K562 (cell line): Measurements from ENCODE around the gene SFI1.

ENCODE experiments used
- ATF3 ChIP-seq, 2 experiments: fragments of 450-650 bp in 1 of 2; sonication (generic) in 1 of 2; formaldehyde crosslinking in 1 of 2; IDR thresholded peaks in 1 of 2; conservative IDR thresholded peaks in 1 of 2; 2 replicates each; pipeline versions ENCODE4 v1.6.1 to v1.8.1; 2016 to 2023; ENCODE audit warnings: mild to moderate bottlenecking in 2 of 2, moderate library complexity in 2 of 2, inconsistent platforms in 1 of 2, missing genetic modification reagents in 1 of 2
- CTCF ChIP-seq, 3 experiments: IDR thresholded peaks in 2 of 3; conservative IDR thresholded peaks in 1 of 3; 2 replicates each; pipeline ENCODE4 v1.5.1; 2011 to 2012; ENCODE audit warnings: low read length in 3 of 3, mild to moderate bottlenecking in 3 of 3, control low read depth in 2 of 3, improper control_type of control experiment in 1 of 3, inconsistent platforms in 1 of 3, low read depth in 1 of 3, mixed read lengths in 1 of 3, moderate library complexity in 1 of 3; ENCODE audit not compliant: insufficient read depth in 2 of 3
- E2F5 ChIP-seq: sonication (generic); formaldehyde crosslinking; IDR thresholded peaks from 2 replicates; pipeline ENCODE4 v1.8.0; 2022; ENCODE audit warnings: mild to moderate bottlenecking, missing genetic modification reagents
- ID3 ChIP-seq, 2 experiments: fragments of 250-450 bp in 1 of 2; fragments of 450-650 bp in 1 of 2; sonication (Bioruptor Pico) in 1 of 2; IDR thresholded peaks; 2 replicates each; pipeline versions ENCODE4 v1.6.1 to v1.8.0; 2016 to 2021; ENCODE audit warnings: mild to moderate bottlenecking in 2 of 2, moderate library complexity in 2 of 2, missing compliant biosample characterization in 1 of 2, missing genetic modification characterization in 1 of 2
- JUND ChIP-seq, 2 experiments: IDR thresholded peaks; 2 replicates in 1 of 2; 3 replicates in 1 of 2; pipeline ENCODE4 v1.6.1; 2011; ENCODE audit warnings: borderline replicate concordance in 2 of 2, low read depth in 2 of 2, low read length in 2 of 2, improper control_type of control experiment in 1 of 2, missing biosample characterization in 1 of 2, missing genetic modification characterization in 1 of 2, missing genetic modification reagents in 1 of 2
- PHF20 ChIP-seq: fragments of 450-650 bp; IDR thresholded peaks from 2 replicates; pipeline ENCODE4 v1.6.1; 2018; ENCODE audit not compliant: partially characterized antibody
- POU5F1 ChIP-seq: fragments of 150-350 bp; IDR thresholded peaks from 2 replicates; pipeline ENCODE4 v1.6.1; 2014; ENCODE audit warnings: borderline replicate concordance, low read length, low read depth, mild to moderate bottlenecking; ENCODE audit not compliant: partially characterized antibody

GRCh38 chr22:31628969-31629708 is 132.8 kb downstream of the SFI1 start:
- TF ChIP-seq CTCF (IDR thresholded peaks at IDR 0.05 in 2 of 3, conservative IDR thresholded peaks at IDR 0.05 in 1 of 3; ENCODE audit: insufficient read depth in 2 of 3, low read depth in 1 of 3, low read length in 3 of 3) (peak in 2 of 3 experiments; percentile 1 to 32; a peak in 2 of 6 replicates), POU5F1 (no peak), ATF3 (IDR thresholded peaks at IDR 0.05) (no peak), ATF3 (CRISPR knock-in tag; conservative IDR thresholded peaks at IDR 0.05) (no peak), PHF20 (no peak), JUND (IDR thresholded peaks at IDR 0.05; ENCODE audit: borderline replicate concordance, low read depth, low read length) (no peak), JUND (tag; IDR thresholded peaks at IDR 0.05; ENCODE audit: borderline replicate concordance, low read depth, low read length) (no peak), ID3 (CRISPR knock-in tag; IDR thresholded peaks at IDR 0.05) (no peak), ID3 (tag; IDR thresholded peaks at IDR 0.05) (no peak), E2F5 (no peak)
